ENCODE measurements around the gene PPP1R12B.
"Not testable (repeated sequence)": the region's sequence is repeated elsewhere in the genome, so short reads cannot be mapped to it uniquely, and the experiment has no call there.

- TF ChIP-seq CTCF (IDR thresholded peaks at IDR 0.05; ENCODE audit: low read depth, low read length, missing input control); TAF1 (conservative IDR thresholded peaks at IDR 0.05); GABPA (IDR thresholded peaks at IDR 0.05 in 1 of 2, conservative IDR thresholded peaks at IDR 0.05 in 1 of 2); HNF4A (conservative IDR thresholded peaks at IDR 0.05); SP1 (IDR thresholded peaks at IDR 0.05); YY1 (IDR thresholded peaks at IDR 0.05); MAX (IDR thresholded peaks at IDR 0.05); RAD21 (IDR thresholded peaks at IDR 0.05); REST (IDR thresholded peaks at IDR 0.05); EGR1 (IDR thresholded peaks at IDR 0.05; ENCODE audit: low read depth in 2 of 2); ZBTB33 (IDR thresholded peaks at IDR 0.05); RXRA (IDR thresholded peaks at IDR 0.05): not testable (repeated sequence)
Measured at GRCh38 chr1:202424260-202424659, 75.8 kb downstream of the PPP1R12B start.

Measured in liver (tissue), 3 donors.